Osteocyte (in vitro differentiated cells): Measurements from ENCODE around the gene ASIC5. TPM values are rescaled to one million over a fixed set of nuclear protein-coding genes. Genes with fewer than 3 reads are reported as not detected.

Experiments
- DNase-seq: peaks from one replicate; pipeline ENCODE4 v3.0.0; 2021; ENCODE audit warnings: mixed read lengths; ENCODE audit not compliant: unreplicated experiment; ENCODE audit errors: extremely low spot score
- H3K27ac Mint-ChIP-seq: one replicate; pipeline ENCODE4 v1.8.0; 2021; ENCODE audit warnings: mild to moderate bottlenecking, mixed read lengths; ENCODE audit not compliant: unreplicated experiment
- H3K27me3 Mint-ChIP-seq: one replicate; pipeline ENCODE4 v1.8.0; 2021; ENCODE audit warnings: mixed read lengths; ENCODE audit not compliant: unreplicated experiment
- H3K36me3 Mint-ChIP-seq: one replicate; pipeline ENCODE4 v1.8.0; 2021; ENCODE audit warnings: mixed read lengths; ENCODE audit not compliant: unreplicated experiment
- H3K4me1 Mint-ChIP-seq: one replicate; pipeline ENCODE4 v1.8.0; 2021; ENCODE audit warnings: mixed read lengths; ENCODE audit not compliant: unreplicated experiment
- H3K4me3 Mint-ChIP-seq: one replicate; pipeline ENCODE4 v1.8.0; 2021; ENCODE audit warnings: mild to moderate bottlenecking, moderate library complexity, mixed read lengths; ENCODE audit not compliant: unreplicated experiment
- H3K9me3 Mint-ChIP-seq: one replicate; pipeline ENCODE4 v1.8.0; 2021; ENCODE audit warnings: mixed read lengths; ENCODE audit not compliant: unreplicated experiment
- total RNA-seq: library from RNA; stranded (reverse); gene quantifications from 2 replicates; pipeline ENCODE4 v1.2.1, GENCODE V29; 2021
- TF ChIP-seq, protein P1 (sequence below): fragments of 200-600 bp; sonication (generic); IDR thresholded peaks from 2 replicates; pipeline ENCODE4 v1.5.0; 2021; ENCODE audit warnings: antibody characterized with exemption, mild to moderate bottlenecking, moderate library complexity

ASIC5 gene
- total RNA-seq, 1 donor from 2014 or later = not detected

DNA sequence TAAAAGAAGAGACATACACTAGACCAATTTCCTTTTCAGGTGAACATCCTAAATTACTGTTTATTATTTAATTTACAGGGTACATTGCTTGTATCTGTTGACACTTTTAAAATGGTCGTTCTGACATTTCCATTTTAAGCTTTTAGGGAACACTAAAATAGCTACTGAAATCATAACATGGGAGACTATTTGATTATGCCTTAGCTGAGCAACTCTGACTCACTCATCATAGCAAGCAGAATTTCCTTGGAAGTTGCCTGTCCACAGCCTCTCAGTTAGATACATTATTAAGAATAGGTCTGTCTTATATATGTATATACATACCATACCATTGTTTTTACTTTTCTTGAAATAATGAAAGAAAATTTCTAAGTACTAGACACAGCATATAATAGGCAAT, 85.3 kb downstream of the ASIC5 start:
- H3K9me3 Mint-ChIP-seq = no peaks in the 10 kb centered on the region
- TF ChIP-seq, protein P1, sequence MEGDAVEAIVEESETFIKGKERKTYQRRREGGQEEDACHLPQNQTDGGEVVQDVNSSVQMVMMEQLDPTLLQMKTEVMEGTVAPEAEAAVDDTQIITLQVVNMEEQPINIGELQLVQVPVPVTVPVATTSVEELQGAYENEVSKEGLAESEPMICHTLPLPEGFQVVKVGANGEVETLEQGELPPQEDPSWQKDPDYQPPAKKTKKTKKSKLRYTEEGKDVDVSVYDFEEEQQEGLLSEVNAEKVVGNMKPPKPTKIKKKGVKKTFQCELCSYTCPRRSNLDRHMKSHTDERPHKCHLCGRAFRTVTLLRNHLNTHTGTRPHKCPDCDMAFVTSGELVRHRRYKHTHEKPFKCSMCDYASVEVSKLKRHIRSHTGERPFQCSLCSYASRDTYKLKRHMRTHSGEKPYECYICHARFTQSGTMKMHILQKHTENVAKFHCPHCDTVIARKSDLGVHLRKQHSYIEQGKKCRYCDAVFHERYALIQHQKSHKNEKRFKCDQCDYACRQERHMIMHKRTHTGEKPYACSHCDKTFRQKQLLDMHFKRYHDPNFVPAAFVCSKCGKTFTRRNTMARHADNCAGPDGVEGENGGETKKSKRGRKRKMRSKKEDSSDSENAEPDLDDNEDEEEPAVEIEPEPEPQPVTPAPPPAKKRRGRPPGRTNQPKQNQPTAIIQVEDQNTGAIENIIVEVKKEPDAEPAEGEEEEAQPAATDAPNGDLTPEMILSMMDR = no peak

More for the DNA sequence above, 85.3 kb downstream of the ASIC5 start:
- peaks cover 19% of the 10 kb centered on the region for H3K4me1 Mint-ChIP-seq
- no peaks in the 10 kb centered on the region for H3K27me3 Mint-ChIP-seq
- no peak overlapping the region for H3K4me3 Mint-ChIP-seq
- no peak for DNase-seq
- no peak overlapping the region for H3K27ac Mint-ChIP-seq
- peaks cover 18% of the 10 kb centered on the region for H3K36me3 Mint-ChIP-seq

Other genes starting within 250 kb of the ASIC5 start
- 10.8 and 11.5 TPM in 2 replicates for gene GUCY1A1, start 199.4 kb downstream of the ASIC5 start, total RNA-seq
- 11.5 and 13.2 TPM in 2 replicates for gene GUCY1B1, start 107.3 kb downstream of the ASIC5 start, total RNA-seq
- gene TDO2, start 37.4 kb upstream of the ASIC5 start, total RNA-seq = not detected in 2 replicates
- 9.7 and 10.0 TPM in 2 replicates for gene CTSO, start 87.6 kb upstream of the ASIC5 start, total RNA-seq